Ascending aorta (tissue), 2 donors: Measurements from ENCODE around the gene KCNMA1. TPM values are rescaled to one million over a fixed set of nuclear protein-coding genes. Genes with fewer than 3 reads are reported as not detected.

Source experiments
- DNase-seq, 2 donors: peaks; one replicate each; pipeline ENCODE4 v3.0.0-alpha.2; 2019; ENCODE audit warnings: low spot score in 2 of 2
- H3K27ac ChIP-seq, 2 donors: fragments of 200-600 bp; sonication (generic); one replicate each; pipeline ENCODE4 v1.5.1; 2016 to 2017; ENCODE audit warnings: mild to moderate bottlenecking in 1 of 2
- H3K27me3 ChIP-seq: fragments of 200-600 bp; sonication (generic); one replicate; pipeline ENCODE4 v1.5.1; 2017
- H3K36me3 ChIP-seq, 2 donors: fragments of 200-600 bp; sonication (generic); one replicate each; pipeline ENCODE4 v1.5.1; 2016
- H3K4me1 ChIP-seq, 2 donors: fragments of 200-600 bp; sonication (generic); one replicate each; pipeline ENCODE4 v1.5.1; 2016 to 2017; ENCODE audit warnings: mild to moderate bottlenecking in 1 of 2
- H3K4me3 ChIP-seq, 2 donors: fragments of 200-600 bp; sonication (generic); one replicate each; pipeline ENCODE4 v1.5.1; 2016 to 2017; ENCODE audit warnings: mild to moderate bottlenecking in 1 of 2
- H3K9me3 ChIP-seq, 2 donors: fragments of 200-600 bp; sonication (generic); one replicate each; pipeline ENCODE4 v1.5.1; 2016
- intact Hi-C: fragments of 100-400 bp; cut with DNase I; formaldehyde crosslinking; loops from one replicate; pipeline ENCODE4 v1.15.1; 2023
- total RNA-seq: library from RNA; depleted of rRNA; stranded (reverse); fragments of >200 nt; gene quantifications from one replicate; pipeline ENCODE4 v1.1.0, GENCODE V29; 2016
- TF ChIP-seq, protein P1 (sequence below), 3 experiments: fragments of 200-600 bp in 2 of 3; fragments of 450-650 bp in 1 of 3; sonication (generic) in 2 of 3; IDR thresholded peaks; one replicate each; pipeline ENCODE4 v1.5.1; 2016 to 2019; ENCODE audit warnings: antibody characterized with exemption in 3 of 3, mild to moderate bottlenecking in 1 of 3, moderate library complexity in 1 of 3

KCNMA1 gene
- total RNA-seq, 1 donor from 2014 or later, result 28.6 TPM

- Histone ChIP-seq H3K36me3 (no peaks in the 10 kb centered on the region), H3K27ac (no peak overlapping the region), H3K9me3 (no peaks in the 10 kb centered on the region), H3K4me3 (no peak overlapping the region), H3K27me3 (no peaks in the 10 kb centered on the region), H3K4me1 (peaks cover 3 to 20% of the 10 kb centered on the region in 2 donors)
- intact Hi-C loops, result no loop called here
- TF ChIP-seq, protein P1, sequence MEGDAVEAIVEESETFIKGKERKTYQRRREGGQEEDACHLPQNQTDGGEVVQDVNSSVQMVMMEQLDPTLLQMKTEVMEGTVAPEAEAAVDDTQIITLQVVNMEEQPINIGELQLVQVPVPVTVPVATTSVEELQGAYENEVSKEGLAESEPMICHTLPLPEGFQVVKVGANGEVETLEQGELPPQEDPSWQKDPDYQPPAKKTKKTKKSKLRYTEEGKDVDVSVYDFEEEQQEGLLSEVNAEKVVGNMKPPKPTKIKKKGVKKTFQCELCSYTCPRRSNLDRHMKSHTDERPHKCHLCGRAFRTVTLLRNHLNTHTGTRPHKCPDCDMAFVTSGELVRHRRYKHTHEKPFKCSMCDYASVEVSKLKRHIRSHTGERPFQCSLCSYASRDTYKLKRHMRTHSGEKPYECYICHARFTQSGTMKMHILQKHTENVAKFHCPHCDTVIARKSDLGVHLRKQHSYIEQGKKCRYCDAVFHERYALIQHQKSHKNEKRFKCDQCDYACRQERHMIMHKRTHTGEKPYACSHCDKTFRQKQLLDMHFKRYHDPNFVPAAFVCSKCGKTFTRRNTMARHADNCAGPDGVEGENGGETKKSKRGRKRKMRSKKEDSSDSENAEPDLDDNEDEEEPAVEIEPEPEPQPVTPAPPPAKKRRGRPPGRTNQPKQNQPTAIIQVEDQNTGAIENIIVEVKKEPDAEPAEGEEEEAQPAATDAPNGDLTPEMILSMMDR (IDR thresholded peaks at IDR 0.05), result no peak
- DNase-seq, result no peak
These were observed 162.7 kb downstream of the KCNMA1 start for GRCh38 chr10:77474939-77475338.

DNA sequence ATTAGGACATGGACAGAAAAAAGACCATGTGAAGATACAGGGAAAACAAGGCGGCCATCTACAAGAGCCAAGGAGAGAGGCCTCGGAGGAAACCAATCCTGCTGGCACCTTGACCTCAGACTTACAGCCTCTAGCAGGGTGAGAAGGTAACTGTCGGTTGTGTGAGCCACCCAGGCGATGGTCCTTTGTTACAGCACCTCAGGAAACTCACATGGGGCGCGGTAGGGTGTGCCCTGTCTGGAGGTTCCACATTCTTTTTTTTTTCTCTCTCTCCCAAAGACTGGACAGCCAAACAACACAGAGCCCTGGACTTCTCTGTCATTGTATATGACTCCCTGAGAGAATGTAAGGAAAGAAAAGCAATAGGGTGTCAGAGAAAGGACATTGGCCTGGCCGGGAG, 163.2 kb downstream of the KCNMA1 start:
- DNase-seq, result no peak

DNA sequence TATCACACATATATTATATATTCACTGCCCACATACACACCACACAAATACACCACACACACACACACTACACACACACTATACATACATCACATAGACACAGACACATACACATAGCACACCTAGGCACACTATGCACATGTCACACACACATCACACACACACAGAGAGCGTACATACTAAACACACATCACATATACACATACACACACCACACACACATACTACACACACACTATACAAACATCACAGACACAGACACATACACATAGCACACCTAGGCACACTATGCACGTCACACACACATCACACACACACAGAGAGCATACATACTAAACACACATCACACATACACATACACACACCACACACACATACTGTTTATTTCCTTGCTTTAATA, 165.5 kb downstream of the KCNMA1 start:
- Histone ChIP-seq H3K9me3 (no peaks in the 10 kb centered on the region), H3K36me3 (no peaks in the 10 kb centered on the region), H3K4me1 (peaks cover 3 to 16% of the 10 kb centered on the region in 2 donors), H3K27me3 (no peaks in the 10 kb centered on the region), H3K27ac (no peak overlapping the region), H3K4me3 (no peak overlapping the region)
- TF ChIP-seq, protein P1 (IDR thresholded peaks at IDR 0.05), result no peak
- DNase-seq, result no peak
- intact Hi-C loops, result no loop called here

More for the DNA sequence above, 163.2 kb downstream of the KCNMA1 start:
- intact Hi-C loops, result no loop called here
- Histone ChIP-seq H3K36me3 (no peaks in the 10 kb centered on the region), H3K4me1 (peaks cover 2 to 20% of the 10 kb centered on the region in 2 donors), H3K27me3 (no peaks in the 10 kb centered on the region), H3K4me3 (no peak overlapping the region), H3K27ac (no peak overlapping the region), H3K9me3 (no peaks in the 10 kb centered on the region)
- TF ChIP-seq, protein P1 (IDR thresholded peaks at IDR 0.05), result no peak

- DNase-seq, result no peak
- Histone ChIP-seq H3K9me3 (no peaks in the 10 kb centered on the region), H3K4me3 (no peak overlapping the region), H3K4me1 (peaks cover 5 to 20% of the 10 kb centered on the region in 2 donors), H3K27me3 (no peaks in the 10 kb centered on the region), H3K27ac (no peak overlapping the region), H3K36me3 (no peaks in the 10 kb centered on the region)
- TF ChIP-seq, protein P1 (IDR thresholded peaks at IDR 0.05), result no peak
- intact Hi-C loops, result no loop called here
These were observed 166.5 kb downstream of the KCNMA1 start for GRCh38 chr10:77471069-77471536.

DNA sequence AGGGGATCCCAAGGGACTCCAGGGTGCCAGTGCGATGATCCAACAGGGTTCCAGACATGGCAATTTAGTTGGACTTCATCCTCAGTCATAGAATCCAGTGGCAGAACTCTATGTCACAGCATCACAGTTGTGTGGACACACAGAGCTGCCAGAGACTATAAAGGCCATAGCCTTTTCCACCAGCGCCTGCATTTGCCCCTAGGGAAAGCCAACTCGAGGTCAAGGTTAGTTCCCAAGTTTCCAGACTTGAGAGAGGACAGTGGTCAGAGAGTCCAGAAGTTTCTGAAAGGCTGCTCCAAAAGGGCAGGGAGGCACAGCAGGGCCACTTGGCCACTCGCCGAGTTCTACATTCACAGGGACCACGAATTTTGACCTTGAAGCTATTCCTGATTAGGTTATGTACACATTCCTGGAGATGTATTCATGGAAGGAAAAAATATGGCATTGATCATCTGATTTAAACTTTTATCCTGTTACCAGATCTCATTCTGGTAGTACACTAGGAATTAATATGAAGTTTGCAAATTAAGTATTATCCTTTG, 170.1 kb downstream of the KCNMA1 start:
- Histone ChIP-seq H3K27ac (peak overlapping the region; percentile 25 to 41), H3K36me3 (no peaks in the 10 kb centered on the region), H3K27me3 (no peaks in the 10 kb centered on the region), H3K4me3 (no peak overlapping the region), H3K4me1 (peaks cover 14 to 43% of the 10 kb centered on the region in 2 donors), H3K9me3 (no peaks in the 10 kb centered on the region)
- intact Hi-C loops, result no loop called here
- TF ChIP-seq, protein P1 (IDR thresholded peaks at IDR 0.05), result no peak
- no peak for DNase-seq
